PC-9 (cell line): ENCODE measurements around the gene CD2BP2. TPM values are rescaled to one million over a fixed set of nuclear protein-coding genes. Genes with fewer than 3 reads are reported as not detected.
"Not testable (repeated sequence)": the region's sequence is repeated elsewhere in the genome, so short reads cannot be mapped to it uniquely, and the experiment has no call there.

Experiments used
- BruUV-seq: library from RNA; stranded (reverse); fragments of 400-500 nt; replicated peaks from 2 replicates; lab custom pipeline; 2021; lab: Mats Ljungman, UMichigan
- CTCF ChIA-PET: fragments of 300-600 bp; sonication (Branson Sonifier 250); formaldehyde crosslinking; loops from one replicate; lab custom pipeline; 2022; ENCODE audit warnings: antibody characterized with exemption; lab: Charles Lee
- POLR2A ChIA-PET: fragments of 300-600 bp; sonication (Branson Sonifier 250); formaldehyde crosslinking; loops from one replicate; lab custom pipeline; 2022; ENCODE audit warnings: antibody characterized with exemption; ENCODE audit not compliant: unreplicated experiment; lab: Charles Lee
- DNase-seq, 2 experiments: peaks; one replicate each; pipeline versions ENCODE4 v3.0.0 to v3.0.0-alpha.2; 2015 to 2022; ENCODE audit warnings: mixed read lengths in 1 of 2
- H2AFZ ChIP-seq: fragments of 200-600 bp; sonication (generic); 2 replicates; pipeline ENCODE4 v1.8.1; 2017; ENCODE audit warnings: antibody characterized with exemption
- H3F3A ChIP-seq: fragments of 200-600 bp; sonication (generic); 2 replicates; pipeline ENCODE4 v1.8.1; 2017; ENCODE audit warnings: antibody characterized with exemption, mild to moderate bottlenecking, low read depth; ENCODE audit not compliant: insufficient read depth
- H3K27ac ChIP-seq: fragments of 200-600 bp; sonication (generic); 2 replicates; pipeline ENCODE4 v1.6.1; 2016; ENCODE audit warnings: mixed run types
- H3K27me3 ChIP-seq: fragments of 200-600 bp; sonication (generic); 2 replicates; pipeline ENCODE4 v1.6.1; 2016; ENCODE audit warnings: low read depth, mixed run types; ENCODE audit not compliant: insufficient read depth
- H3K36me3 ChIP-seq: fragments of 200-600 bp; sonication (generic); 2 replicates; pipeline ENCODE4 v1.6.1; 2016; ENCODE audit warnings: low read depth, mixed run types
- H3K4me1 ChIP-seq: fragments of 200-600 bp; sonication (generic); replicated peaks from 2 replicates; pipeline ENCODE4 v1.6.1; 2016; ENCODE audit warnings: mixed run types; ENCODE audit not compliant: insufficient read depth
- H3K4me2 ChIP-seq: fragments of 200-600 bp; sonication (generic); 2 replicates; pipeline ENCODE4 v1.6.1; 2017; ENCODE audit warnings: mixed run types
- H3K4me3 ChIP-seq: fragments of 200-600 bp; sonication (generic); 2 replicates; pipeline ENCODE4 v1.6.1; 2016; ENCODE audit warnings: mixed run types
- H3K79me2 ChIP-seq: fragments of 200-600 bp; sonication (generic); 2 replicates; pipeline ENCODE4 v1.6.1; 2017; ENCODE audit warnings: low read depth, mixed run types
- H3K9me2 ChIP-seq: fragments of 200-600 bp; sonication (generic); 2 replicates; pipeline ENCODE4 v1.8.1; 2017; ENCODE audit warnings: mild to moderate bottlenecking; ENCODE audit not compliant: insufficient read depth
- H3K9me3 ChIP-seq: fragments of 200-600 bp; sonication (generic); 2 replicates; pipeline ENCODE4 v1.8.1; 2016; ENCODE audit warnings: low read depth; ENCODE audit not compliant: insufficient read depth
- H4K20me1 ChIP-seq: fragments of 200-600 bp; sonication (generic); 2 replicates; pipeline ENCODE4 v1.8.1; 2017; ENCODE audit not compliant: insufficient read depth
- CTCF ChIP-seq: fragments of 200-600 bp; sonication (generic); conservative IDR thresholded peaks from 2 replicates; pipeline ENCODE4 v1.6.1; 2017; ENCODE audit warnings: mixed run types, antibody characterized with exemption, mild to moderate bottlenecking, moderate library complexity
- EZH2 ChIP-seq: fragments of 200-600 bp; sonication (generic); IDR thresholded peaks from 2 replicates; pipeline ENCODE4 v1.8.0; 2017; ENCODE audit warnings: antibody characterized with exemption, low read depth
- intact Hi-C: fragments of 100-400 bp; cut with micrococcal nuclease; formaldehyde crosslinking; loops from one replicate; pipeline ENCODE4 v1.10.0; 2022; ENCODE audit not compliant: unreplicated experiment
- total RNA-seq: library from RNA; stranded (reverse); gene quantifications from 2 replicates; pipeline ENCODE4 v1.2.3, GENCODE V29; 2021

Gene CD2BP2
- total RNA-seq, 1 experiment from 2014 or later, result 84.6 TPM

- Histone ChIP-seq H3K4me1 (peaks cover 8% of the 10 kb centered on the region), H3K27ac (no peak overlapping the region), H3K27me3 (no peaks in the 10 kb centered on the region), H3K9me3 (no peaks in the 10 kb centered on the region), H3F3A (peaks cover 7% of the 10 kb centered on the region; the same call in 1 of the 2 replicates), H3K79me2 (no peaks in the 10 kb centered on the region), H3K4me2 (no peak overlapping the region), H2AFZ (no peak overlapping the region), H3K4me3 (no peak overlapping the region), H3K36me3 (no peaks in the 10 kb centered on the region), H3K9me2 (no peaks in the 10 kb centered on the region), H4K20me1 (no peaks in the 10 kb centered on the region)
- DNase-seq, result no peak
- ChIA-PET CTCF (interaction anchor here (0.7 kb wide), 1 partner anchor 254 kb away, joined by 5 read pairs; no protein-coding TSS in a partner anchor), POLR2A (no interaction called here)
- intact Hi-C loops, result no loop called here
- TF ChIP-seq EZH2 (no peak), CTCF (no peak)
- BruUV-seq, result no TSS peak
These were observed 14.5 kb downstream of the CD2BP2 start for GRCh38 chr16:30340621-30341020.

GRCh38 chr16:30338715-30339114, 16.4 kb downstream of the CD2BP2 start:
- H3K4me2 ChIP-seq, H3K4me3 ChIP-seq, H2AFZ ChIP-seq, H3K4me1 ChIP-seq, H3K27me3 ChIP-seq, intact Hi-C loops, POLR2A ChIA-PET, H3K9me2 ChIP-seq, CTCF ChIA-PET, BruUV-seq, H3K79me2 ChIP-seq, DNase-seq, H3K36me3 ChIP-seq, H3K27ac ChIP-seq, H3K9me3 ChIP-seq, H4K20me1 ChIP-seq: not testable (repeated sequence)
- H3F3A ChIP-seq, result peaks cover 10% of the 10 kb centered on the region; the same call in 1 of the 2 replicates

- H3K9me2 ChIP-seq, H3K4me1 ChIP-seq, H3K9me3 ChIP-seq, H4K20me1 ChIP-seq, intact Hi-C loops, H3K4me2 ChIP-seq, H3K27ac ChIP-seq, H3K4me3 ChIP-seq, BruUV-seq, H3K36me3 ChIP-seq, POLR2A ChIA-PET, DNase-seq, H3K27me3 ChIP-seq, H2AFZ ChIP-seq: not testable (repeated sequence)
- CTCF ChIA-PET, result interaction anchor here (0.5 kb wide), 1 partner anchor 26 kb away, joined by 5 read pairs; no protein-coding TSS in a partner anchor
- Histone ChIP-seq H3F3A (peaks cover 10% of the 10 kb centered on the region; the same call in 1 of the 2 replicates), H3K79me2 (peaks cover 16% of the 10 kb centered on the region)
These were observed 17.1 kb downstream of the CD2BP2 start for GRCh38 chr16:30337964-30338357.

GRCh38 chr16:30335598-30336474, 19.3 kb downstream of the CD2BP2 start:
- CTCF ChIA-PET, result interaction anchor here (1.0 kb wide), 1 partner anchor 74 kb away, joined by 8 read pairs; no protein-coding TSS in a partner anchor
- Histone ChIP-seq H3K27me3 (no peaks in the 10 kb centered on the region), H3F3A (peaks cover 10% of the 10 kb centered on the region; the same call in 1 of the 2 replicates), H3K9me3 (no peaks in the 10 kb centered on the region), H3K9me2 (no peaks in the 10 kb centered on the region), H3K4me2 (peak overlapping the region; percentile 72), H3K4me3 (peak overlapping the region; percentile 59), H3K79me2 (peaks cover 34% of the 10 kb centered on the region), H2AFZ (peak overlapping the region; percentile 79), H3K4me1 (peaks cover 13% of the 10 kb centered on the region), H3K36me3 (no peaks in the 10 kb centered on the region), H3K27ac (peak overlapping the region; percentile 76), H4K20me1 (no peaks in the 10 kb centered on the region)
- TSS peak; percentile 56 for BruUV-seq
- peak in 1 of 2 experiments; percentile 66 for DNase-seq
- intact Hi-C loops, result loop anchor here (1.0 to 2.0 kb wide), 4 partner anchors 19 to 73 kb away; partner anchors contain the start of genes CD2BP2 and TBC1D10B
- POLR2A ChIA-PET, result interaction anchor here (0.6 to 1.0 kb wide), 4 partner anchors 35 to 236 kb away, joined by 3 to 44 read pairs (median 4); no protein-coding TSS in a partner anchor
- TF ChIP-seq EZH2 (no peak), CTCF (no peak)

- Histone ChIP-seq H3F3A (peaks cover 10% of the 10 kb centered on the region; the same call in 1 of the 2 replicates), H3K4me2 (peak overlapping the region; percentile 72), H3K79me2 (peaks cover 41% of the 10 kb centered on the region), H3K27ac (peak overlapping the region; percentile 76), H2AFZ (peak overlapping the region; percentile 79), H3K4me1 (peaks cover 13% of the 10 kb centered on the region), H3K4me3 (peak overlapping the region; percentile 59)
- BruUV-seq, H3K9me3 ChIP-seq, H3K9me2 ChIP-seq, H3K27me3 ChIP-seq, H3K36me3 ChIP-seq, H4K20me1 ChIP-seq: not testable (repeated sequence)
- intact Hi-C loops, result loop anchor here (1.0 to 2.0 kb wide), 4 partner anchors 20 to 74 kb away; partner anchors contain the start of genes CD2BP2 and TBC1D10B
- ChIA-PET POLR2A (interaction anchor here (0.6 to 1.0 kb wide), 9 partner anchors 36 to 867 kb away, joined by 3 to 44 read pairs (median 4); partner anchors contain the start of gene SEPTIN1), CTCF (interaction anchor here (0.6 to 1.0 kb wide), 2 partner anchors 74 to 82 kb away, joined by 3 to 8 read pairs; no protein-coding TSS in a partner anchor)
- DNase-seq, result peak; percentile 66 to 94
These were observed 20.0 kb downstream of the CD2BP2 start for GRCh38 chr16:30335028-30335597.
